HG02943 (cell line): ENCODE measurements around the gene KCNMA1.

Source experiments
- ATAC-seq: cut with Tn5 transposase; IDR thresholded peaks from one replicate; pipeline ENCODE4 v1.9.1; 2021; ENCODE audit warnings: mild to moderate bottlenecking, low read depth, moderate library complexity; ENCODE audit not compliant: unreplicated experiment

KCNMA1 gene

DNA sequence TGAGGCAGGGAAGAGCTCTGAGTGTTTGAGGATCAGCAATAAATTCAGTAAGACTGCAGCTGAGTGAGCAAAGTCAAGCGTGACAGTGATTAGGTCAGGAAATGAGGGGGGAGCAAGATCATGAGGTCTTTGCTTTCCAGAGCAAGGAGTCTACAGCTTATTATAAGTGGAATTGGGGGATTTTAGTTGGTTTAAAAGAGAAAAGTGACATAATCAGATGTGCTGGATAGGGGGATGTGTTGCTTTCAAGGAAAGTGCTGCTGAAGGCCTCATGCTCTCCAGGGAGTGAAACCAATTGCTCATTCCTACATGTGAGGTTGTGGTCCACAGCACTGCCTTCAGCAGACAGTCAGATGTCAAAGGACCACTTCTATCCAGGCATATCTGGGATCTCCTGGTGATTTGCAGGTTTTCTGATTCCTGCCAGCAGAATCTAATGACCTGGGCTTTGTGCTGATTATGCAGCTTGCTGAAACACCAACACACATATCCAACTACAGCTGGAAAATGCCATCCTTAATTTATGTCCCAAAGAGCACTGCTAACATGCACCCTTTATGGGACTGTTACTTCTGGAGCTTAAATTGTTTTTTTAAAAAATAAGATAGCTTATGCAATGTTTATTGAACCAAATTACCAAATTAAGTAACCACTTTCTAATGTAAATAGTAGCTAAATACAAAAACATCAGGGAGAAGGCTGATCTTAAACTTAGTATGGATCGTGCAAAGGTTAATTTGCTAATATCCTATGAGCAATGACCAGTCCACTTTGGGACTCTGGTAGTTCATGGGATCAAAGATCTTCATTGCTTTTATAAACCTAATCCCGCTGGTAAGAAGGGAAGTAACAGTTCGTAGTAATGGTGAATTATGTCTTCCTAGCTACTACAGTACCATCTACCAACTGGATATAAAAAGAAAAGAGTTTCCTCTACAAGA, 607.6 kb downstream of the KCNMA1 start:
- no peak for ATAC-seq

DNA sequence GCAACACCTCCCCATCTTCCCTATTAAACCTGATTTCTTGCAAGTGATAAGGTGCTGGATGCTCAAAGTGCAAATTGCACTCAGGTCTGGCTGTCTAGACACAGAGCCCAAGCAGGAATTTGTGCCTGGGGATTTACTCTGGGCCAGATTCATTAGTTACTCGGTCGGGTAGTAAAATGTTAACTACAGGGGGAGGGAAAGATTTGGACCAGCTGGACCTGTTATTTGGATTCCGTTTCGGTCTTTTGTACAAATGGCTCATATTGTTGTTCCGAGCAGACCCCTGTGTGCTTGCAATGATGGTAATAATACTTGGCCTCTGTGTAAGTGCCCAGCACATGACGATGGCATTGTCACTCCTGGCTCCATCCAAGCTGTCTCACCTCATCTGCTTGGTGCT, 609.6 kb downstream of the KCNMA1 start:
- ATAC-seq: no peak

DNA sequence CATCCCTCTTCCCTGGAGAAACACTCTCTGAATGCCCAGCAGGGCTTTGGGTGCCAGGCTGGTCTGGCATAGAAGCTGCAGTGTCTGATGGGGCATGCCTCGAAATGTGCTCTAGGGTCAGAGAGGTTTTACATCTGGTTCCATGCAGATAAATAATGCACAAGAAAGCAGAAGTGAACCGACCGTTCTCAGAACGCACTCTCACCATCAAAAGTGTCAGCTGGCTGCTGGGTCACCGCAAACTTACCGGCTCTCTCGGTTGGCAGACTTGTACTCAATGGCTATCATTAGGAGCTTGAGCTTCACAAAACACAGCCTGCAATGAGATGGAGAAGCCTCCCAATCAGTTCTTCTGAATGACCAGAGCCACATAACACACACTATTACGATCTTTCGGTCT, 610.0 kb downstream of the KCNMA1 start:
- ATAC-seq: peak; percentile 90

- no peak for ATAC-seq
Observed at GRCh38 chr10:77027141-77027540, 610.5 kb downstream of the KCNMA1 start.

GRCh38 chr10:77026148-77026547, 611.5 kb downstream of the KCNMA1 start:
- no peak for ATAC-seq

DNA sequence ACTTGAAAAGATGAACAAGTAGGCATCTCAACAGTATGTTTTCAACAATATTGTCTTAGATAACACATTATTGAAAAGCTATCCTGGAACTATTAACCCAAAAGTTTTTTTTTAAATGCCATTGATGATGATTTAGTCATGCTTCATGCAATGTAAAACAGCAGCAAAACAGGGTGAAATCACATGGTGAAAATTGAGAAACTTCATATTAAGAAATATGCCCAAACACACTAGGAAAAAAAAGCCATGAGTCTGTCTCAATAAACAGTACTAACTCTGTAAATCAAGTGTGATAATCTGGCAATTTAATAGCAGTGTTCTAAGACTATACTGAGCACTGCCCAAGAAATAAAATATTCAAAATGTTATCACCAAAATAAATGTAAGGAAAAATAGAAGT, 613.1 kb downstream of the KCNMA1 start:
- ATAC-seq: no peak

DNA sequence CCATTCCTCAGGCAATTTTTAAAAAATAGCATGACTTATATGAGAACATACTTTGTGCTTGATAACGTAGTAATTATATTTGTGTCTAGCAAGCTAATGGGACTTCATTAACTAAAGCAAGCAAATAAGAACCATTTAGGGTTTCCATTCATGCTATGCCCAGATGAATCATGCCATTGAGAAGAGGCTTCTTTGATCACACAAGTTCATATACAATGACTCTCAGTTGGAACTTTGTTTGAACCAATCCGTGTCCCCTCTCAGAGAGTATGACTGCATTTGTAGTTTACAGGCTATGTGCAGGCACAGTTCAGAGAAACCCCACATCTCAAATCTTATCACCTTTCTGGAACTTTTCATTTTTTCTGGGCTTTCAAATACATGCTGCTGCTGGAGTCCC, 614.2 kb downstream of the KCNMA1 start:
- no peak for ATAC-seq

DNA sequence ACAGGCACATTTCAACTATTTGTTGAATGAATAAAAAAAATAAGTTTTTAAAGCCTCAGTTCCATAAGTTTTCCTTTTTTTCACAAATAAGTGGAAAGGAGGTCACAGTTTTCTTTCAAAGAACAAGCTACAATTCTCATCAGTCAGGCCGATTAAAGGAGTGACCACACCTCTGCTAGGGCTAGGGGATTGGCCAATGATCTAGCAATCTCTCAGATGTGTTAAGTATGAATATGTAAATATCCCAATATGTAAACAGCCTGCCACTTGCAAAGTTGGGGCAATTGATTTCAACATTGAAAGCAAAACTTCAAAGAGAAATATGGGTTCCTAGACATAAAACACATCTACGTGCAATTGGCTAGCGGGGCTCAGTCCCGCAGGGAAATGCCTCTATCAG, 614.9 kb downstream of the KCNMA1 start:
- ATAC-seq: no peak

DNA sequence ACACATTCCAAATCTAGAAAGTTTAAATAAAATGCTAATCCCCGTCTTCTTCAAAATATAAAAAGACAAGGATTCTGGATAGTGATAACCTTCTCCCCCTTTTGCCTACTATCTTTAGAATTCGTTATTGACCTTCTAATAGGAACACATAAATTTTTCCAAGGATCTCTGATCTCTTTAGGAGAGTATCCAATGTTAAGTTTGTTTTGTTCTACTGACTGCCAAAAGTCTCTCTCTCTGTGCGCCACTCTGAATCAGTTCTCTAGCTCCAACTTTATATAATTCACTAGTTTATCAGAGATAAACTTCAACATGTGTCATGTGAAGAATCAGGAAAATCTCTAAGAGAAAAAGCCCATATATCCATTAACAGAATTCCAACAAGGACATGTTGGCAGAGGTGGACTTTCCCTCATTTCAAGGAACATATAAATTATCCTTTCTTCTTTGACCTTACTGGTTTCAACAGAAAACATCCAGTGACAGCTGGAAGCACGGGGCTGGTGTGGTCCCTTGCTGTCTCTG, 615.6 kb downstream of the KCNMA1 start:
- no peak for ATAC-seq

GRCh38 chr10:77020426-77021040, 617.1 kb downstream of the KCNMA1 start:
- ATAC-seq: no peak

- no peak for ATAC-seq
Observed at GRCh38 chr10:77016855-77017254, 620.8 kb downstream of the KCNMA1 start.

GRCh38 chr10:77016278-77016815, 621.3 kb downstream of the KCNMA1 start:
- no peak for ATAC-seq

DNA sequence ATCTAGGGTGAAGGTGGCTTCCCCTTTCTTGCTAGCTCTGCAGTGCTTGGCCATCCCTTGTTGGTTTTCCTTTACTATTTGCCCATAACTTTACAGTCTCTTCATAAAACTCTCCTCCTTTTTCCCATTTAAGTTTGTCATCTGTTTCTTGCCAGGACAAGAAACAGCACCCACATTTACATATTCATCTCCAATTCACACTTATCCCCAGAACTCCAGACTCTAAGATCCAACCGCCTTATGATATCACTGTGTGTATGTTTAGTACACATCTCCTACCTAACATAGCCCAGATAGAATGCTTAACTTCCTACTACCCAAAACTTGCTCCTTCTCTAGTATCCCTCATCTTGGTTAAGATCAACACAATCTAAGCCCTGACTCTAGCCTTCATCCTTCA, 622.2 kb downstream of the KCNMA1 start:
- ATAC-seq: no peak

- ATAC-seq: no peak
Observed at GRCh38 chr10:77012812-77013500, 624.7 kb downstream of the KCNMA1 start.

DNA sequence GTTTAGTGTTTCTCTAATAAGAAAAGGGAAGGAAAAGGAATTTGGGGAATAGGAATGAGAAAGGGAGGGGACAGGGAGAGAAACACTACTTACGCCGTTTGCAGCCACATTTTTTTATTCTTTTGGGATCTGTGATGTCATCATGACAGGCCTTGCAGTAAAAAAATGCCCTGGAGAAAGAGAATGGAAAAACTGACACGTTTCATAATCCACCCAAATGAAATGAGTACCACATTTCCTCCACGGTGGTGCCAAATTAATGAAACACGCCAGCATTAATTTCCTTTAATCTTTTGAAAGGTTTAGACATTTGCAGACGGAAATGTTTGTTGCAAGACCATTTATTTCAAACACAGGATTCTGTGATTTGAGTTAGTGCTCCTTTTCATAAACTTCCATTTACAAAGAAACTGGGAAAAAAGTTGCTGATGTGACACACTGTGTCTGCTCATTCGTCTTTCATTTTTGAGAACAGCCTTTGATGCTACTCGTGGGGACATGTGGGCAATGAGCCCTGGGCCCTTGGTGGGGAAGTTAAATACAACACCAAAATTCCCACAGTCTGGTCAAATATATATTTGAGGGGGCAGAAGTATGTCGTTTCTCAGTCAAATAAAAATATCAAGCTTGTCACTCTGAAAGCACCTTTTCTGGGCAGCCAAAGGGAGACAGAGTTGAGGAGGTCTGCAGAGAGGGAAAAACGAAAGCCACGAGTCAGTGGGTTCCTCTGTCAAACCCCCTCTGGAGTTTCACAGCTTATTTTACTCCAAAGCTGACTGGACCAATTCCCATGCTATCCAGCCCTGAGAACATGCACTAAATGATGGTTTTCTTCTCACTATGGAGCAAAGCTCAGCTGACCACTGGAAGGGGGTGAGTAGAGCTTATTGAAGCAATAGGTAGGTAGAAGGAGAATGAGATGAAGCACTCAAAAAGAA, 625.5 kb downstream of the KCNMA1 start:
- no peak for ATAC-seq

GRCh38 chr10:77010430-77010829, 627.2 kb downstream of the KCNMA1 start:
- no peak for ATAC-seq

DNA sequence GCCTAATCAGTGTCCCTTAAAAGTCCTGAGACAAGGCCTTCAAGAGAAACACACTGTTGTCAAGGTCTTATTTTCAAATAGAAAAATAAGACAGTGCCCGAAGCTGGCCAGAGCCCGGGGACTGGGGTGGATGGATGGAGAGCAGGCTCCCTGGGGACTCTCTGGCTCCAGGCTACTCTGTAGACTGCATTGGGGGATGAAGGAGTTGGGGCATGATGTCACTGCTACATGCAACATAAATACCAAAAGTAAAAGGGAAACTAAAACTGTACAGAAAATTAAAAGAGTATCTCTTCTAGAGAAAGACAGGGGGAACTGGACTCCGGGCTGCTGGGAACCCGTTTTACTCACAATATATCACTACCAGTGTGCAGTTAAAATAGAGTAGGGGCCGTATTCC, 629.8 kb downstream of the KCNMA1 start:
- peak; percentile 82 for ATAC-seq

DNA sequence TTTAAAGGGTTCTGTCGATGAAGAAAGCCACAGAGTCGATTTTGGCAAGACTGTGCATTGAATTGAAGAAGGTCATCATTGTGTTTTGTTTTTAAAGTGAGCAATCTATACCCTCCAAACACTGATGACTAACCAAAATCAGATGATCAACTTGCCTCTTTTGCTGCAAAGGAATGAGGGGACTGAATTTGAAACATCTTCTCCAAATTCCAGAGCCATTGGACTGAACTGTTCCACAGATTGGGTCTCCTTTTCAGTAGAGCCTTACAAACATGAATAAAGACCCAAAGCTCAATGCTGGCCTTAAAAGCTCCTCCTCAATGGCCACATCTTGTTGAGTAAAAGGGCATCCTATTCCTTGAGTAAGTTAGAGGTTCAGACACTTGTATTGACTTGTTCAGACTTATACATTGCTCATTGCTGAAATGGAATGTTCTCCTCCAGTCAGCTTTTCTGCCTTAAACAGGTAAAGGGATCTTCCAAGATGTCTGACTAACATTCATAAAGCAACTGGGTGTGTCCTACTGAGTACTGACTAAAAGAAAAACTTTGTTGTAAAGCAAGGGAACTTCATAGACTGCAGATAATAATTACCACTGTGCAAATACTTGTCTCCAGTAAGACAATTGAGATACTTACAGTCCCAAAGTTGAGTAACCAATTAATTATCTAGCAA, 630.6 kb downstream of the KCNMA1 start:
- no peak for ATAC-seq

GRCh38 chr10:77005871-77006270, 631.7 kb downstream of the KCNMA1 start:
- no peak for ATAC-seq
